HuH-7.5 (cell line): ENCODE measurements around the gene CTSV.
"Not testable (repeated sequence)": the region's sequence is repeated elsewhere in the genome, so short reads cannot be mapped to it uniquely, and the experiment has no call there.

Experiments used
- DNase-seq: peaks from one replicate; pipeline ENCODE4 v3.0.0; 2011; ENCODE audit warnings: low spot score

CTSV gene

DNA sequence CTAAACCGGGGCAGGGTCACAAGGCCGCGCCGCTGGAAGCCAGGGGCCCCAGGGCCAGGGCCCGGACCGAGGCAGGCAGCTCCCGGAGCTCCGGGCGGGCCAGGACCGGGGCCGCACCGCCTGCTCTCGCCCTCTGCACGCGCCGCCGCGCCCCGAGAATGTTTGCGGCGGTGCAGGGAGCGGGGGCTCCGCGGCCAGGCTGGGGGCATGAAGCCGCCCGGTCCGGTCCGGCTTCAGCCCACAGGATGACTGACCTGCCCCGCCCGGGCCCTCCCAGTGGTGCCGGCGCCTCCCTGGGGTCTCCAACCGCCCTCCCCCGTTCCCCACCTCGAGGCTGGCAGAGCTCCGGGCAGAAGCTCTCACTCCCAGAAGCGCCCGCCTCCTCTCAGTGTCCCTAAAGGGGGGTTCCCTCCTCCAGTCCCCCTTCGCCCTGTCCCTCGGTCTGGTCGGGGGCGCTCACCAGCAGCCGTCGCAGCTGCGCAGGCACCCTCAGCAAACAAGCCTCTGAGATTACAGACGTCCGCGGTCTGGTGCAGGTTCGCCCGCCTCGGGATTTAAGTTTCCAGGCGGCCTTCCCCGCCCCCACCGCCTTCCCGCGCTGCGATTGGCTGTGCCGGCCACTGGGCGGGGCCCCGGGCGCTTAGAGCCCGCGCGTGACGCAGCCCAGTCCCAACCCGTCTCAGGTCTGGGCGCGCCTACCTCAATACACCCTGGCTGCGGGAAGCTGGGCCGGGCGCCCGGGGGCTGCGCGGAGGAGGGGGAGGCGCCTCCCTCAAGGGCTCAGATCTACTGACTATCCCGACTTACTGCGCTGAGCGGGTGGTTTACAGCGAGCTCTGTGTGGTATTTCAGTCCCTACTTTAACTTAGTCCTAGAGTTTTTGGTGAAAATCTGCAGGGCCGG is at the start of gene CTSV:
TSS of gene CTSV (minus strand) at position 532 of the 903 bp plus-strand sequence. CDS start 1,099 bp downstream, outside the sequence.
- DNase-seq: peak; percentile 93

DNA sequence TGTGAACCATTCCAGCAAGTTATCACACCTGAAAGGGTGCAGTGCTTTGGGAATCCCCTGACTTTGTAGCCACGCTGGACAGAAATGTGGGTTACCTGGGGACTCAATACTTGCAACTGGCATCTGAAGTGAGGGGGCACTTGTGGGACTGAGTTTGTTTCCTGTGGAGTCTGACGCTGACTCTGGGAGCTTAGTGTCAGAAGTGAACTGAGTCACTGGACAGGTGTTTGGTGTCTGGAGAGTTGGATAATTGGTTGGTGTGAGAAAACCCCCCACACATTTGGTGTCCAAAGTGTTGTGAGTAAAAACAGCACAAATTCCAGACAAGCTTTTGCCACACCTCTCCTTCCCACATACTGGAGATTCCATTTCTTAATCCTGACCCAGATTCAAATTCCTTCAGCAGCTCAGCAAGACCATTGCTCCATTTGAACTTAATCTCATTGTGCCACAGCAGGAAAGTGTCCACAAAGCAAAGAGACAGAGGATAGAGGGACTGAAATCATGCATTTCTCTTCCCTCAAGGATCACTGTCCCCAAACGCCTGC is 48.8 kb upstream of the CTSV start:
- DNase-seq: not testable (repeated sequence)

DNA sequence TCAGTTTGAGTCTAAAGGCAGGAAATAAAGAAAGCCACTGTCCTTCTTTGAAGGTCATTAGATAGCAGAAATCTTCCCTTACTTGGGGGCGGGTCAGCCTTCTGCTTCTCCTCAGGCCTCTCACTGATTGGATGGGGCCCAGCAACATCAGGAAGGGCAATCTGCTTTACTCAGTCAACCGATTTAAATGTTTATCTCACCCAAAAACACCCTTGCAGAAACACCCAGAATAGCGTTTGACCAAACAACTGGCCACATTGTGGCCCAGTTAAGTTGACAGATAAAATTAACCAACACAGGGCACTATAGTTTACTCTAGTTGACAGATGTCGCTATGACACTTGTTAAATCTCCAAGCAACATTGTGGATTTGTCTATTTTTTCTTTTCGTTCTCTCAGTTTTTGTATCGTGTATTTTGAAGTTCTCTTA is 45.6 kb upstream of the CTSV start:
- DNase-seq: not testable (repeated sequence)

DNA sequence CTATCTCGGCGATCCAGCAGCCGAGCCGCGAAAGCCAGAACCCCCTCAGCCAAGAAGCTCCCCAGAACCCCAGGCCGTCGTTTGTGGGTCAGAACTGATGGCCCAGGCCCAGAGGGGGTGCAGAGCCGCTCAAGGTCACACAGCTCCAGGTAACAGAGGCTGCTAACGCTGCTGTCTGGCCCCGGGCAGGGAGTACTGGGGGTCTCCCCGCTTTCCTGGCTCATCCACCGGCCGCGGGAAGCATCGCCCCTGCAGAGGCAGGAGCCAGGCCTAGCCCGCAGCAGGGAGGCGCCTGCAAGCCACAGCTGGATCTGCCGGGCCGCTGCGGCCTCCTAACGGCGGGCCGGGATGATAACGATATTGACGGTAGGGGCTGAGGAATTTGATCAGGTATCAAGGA is 39.4 kb upstream of the CTSV start:
- DNase-seq: no peak

DNA sequence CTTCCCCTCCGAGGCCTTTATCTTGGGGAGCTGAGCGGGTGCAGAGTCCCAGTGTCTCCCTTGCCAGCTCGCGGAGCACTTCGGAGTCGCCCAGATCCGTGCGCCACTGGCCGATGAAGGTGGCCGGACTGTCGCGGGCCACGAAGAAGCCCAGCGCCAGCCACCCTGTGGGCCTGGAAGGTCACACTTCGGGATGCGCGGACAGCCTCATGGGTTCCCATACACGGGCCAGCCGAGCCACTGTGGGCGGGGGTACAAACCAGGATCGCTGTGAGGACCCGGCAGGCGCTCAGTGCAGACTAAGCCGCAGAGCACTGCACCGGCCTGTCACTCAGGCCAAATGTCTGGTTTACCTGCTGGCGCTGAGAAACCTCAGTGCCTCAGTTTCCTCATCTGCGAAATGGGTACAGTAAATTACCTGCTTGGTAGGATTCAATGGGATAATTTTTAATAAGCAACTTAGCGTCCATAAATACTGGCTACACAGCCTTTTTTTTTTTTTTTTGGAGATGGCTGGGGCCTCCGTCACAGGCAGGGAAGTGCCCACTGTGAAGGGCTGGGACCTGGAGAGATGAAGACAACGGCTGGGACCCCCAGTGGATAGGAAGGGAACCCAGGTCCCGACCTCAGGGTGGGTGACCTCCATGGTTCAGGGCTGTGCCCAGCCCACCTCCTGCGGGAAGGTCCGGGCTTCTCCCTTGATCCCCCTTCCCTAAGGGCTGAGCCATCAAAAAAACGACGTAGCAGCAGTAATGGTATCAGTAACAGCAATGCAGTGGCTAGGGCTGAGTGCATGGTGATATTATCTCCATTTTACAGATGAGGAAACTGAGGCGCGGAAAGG is 38.7 kb upstream of the CTSV start:
- no peak for DNase-seq

DNA sequence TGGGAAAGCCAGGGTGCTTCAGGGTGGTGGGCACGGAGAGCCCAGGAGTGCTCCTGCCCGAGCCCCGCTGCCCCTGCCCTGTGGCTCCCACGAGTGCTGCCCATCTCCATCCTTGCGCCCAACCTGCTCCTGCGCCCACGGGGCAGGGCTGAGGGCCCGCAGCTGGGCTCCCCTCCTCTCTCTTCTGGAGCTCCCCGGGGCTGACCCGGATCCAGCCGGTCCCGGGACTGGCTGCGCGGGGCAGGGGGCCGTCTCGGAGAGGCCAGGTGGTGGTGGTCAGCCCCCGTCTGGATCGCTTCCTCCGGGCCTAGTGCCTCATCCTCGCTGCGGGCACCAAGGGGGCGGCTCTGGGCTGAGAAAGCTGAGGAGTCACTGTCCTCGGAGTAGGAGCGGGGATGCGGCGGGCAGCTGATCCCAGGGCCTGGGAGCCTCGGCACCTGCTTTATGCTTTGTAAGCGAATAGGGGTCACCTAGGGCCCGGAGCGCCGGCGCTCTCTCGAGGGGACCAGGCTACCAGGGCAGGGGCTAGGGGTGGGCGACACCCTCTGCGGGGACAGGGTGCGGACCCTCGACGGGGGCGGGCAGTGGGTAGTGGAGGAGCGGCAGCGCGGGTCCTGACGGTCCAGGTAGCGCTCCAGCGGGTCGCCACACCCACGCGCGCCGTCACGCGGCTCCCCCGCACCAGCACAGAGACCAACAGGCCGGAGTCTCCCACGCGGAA is 37.9 kb upstream of the CTSV start:
- DNase-seq: not testable (repeated sequence)

DNA sequence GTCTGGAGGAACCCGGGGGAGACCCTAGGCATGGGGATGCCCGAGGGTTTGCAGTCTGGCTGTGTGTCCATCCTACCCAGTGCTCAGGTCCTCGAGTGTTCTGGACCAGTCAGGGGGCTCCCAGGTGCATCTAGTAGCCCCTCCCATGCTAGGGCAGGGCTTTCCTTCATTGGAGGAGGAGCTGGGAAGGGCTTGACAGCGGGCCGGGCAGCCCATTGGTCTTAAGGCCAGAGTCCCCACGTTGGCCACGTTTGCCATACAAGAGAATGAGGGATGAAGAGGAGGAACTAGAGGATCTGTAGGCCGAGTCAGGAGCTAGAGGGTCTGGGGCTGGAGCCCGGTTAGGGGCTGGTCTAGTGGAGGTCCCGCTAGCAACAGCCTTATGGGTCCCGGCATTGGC is 37.3 kb upstream of the CTSV start:
- DNase-seq: no peak

DNA sequence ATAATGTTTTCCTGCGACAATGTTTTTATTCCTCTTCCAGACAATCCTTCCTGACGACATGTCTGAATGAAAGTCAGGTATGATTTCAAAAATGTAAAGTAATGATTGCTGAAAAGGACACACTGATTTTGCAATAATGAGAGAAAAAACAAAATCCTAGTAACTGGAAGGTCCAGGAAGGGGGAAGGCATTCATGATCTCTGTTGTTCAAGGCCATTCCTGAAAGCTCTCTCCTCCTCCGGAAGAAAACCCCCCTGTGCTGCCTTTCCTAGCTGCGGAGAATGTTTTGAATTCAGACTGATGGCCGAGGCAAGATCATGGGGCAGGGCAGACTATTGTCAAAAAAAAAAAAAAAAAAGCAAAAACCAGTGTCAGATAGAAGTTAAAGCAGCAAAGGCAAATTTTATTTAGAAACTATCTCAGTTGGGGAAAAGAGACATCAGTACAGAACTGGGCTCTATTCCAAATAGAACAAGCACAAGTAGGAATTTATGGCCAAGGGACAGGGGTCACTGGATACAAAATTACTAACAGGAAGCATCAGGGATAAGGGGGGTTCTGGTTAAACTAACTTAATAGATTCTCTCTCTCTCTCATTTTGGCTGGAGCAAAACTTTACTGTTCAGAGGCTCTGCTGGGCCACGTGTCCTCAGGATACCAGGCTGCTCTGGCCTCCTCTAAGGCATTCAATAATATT is 36.5 kb upstream of the CTSV start:
- DNase-seq: no peak

DNA sequence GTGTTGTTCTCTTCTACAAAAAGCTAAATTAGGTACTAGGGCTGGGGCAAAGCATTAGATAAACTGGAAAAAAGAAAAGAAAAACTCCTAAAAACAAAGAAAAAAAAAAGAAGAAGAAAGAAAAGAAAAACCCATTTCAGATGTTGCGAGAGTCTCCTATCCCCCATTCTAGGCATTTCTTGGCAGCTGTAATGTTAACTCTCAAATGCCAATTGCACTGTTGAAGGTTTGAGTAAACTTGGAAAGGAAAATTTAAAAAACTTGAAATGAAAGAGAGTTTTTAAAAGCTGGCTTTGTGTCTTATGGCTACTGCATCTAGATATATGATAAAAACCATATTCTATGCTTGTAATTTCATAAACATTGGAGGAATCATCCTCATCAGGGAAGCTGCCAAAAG is 34.6 kb upstream of the CTSV start:
- DNase-seq: no peak

DNA sequence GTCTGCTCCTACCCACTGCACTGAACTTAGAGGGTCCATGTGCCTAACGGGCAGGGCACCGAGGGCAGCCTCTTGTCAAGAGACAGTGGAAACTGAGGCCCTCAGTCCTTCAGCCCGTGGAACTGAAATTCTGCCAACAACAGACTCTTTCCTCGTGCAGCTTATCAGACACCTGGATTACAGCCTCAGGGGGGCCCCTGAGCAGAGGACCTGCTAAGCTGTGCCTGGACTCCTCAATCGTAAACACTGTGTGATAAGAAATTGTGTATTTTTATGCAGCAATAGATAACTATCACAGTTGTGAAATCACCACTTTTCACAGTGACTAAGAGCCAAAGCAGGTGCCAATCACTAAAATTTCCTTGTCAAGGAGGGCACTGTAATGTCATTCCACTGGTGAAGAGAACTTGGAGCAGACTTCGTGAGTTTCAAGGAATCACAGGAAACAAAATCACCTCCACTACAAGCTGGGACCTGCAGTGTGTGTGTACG is 33.4 kb upstream of the CTSV start:
- no peak for DNase-seq

DNA sequence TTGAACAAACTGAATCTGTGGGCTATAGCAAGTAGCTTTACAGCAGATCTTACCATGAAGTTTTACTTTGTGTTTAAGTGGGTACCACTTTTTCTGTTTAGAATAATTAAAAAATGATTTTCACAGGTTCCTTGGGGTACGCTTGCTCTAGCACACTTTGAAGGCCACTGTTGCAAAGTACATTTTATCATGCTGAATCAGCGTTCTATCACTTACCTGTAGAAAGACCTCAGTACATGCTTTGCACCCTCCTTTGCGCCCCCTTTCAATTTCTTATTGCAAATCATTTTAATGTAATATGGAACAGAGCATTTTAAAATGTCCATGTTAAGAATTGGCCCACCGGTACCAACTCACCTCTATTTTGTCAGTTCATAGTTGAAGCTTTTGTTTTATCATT is 31.4 kb upstream of the CTSV start:
- DNase-seq: not testable (repeated sequence)

DNA sequence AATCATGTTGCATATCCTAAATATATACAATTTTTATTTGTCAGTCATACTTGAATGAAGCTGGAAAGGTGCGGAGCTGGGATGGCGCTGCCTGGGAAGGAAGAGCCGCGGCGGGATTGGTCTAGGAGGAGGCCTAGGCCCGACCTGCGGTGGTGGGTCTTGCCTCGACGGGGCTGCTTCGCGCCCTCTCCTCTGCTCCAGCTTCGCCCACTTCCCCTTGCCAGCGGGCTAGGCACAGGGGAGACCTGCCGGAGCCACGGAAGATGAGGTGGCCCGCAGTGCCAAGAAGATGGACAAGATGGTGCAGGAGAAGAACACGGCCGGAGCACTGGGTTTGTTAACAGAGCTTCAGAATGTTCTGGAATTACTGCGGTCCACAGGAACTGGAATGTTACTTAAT is 28.5 kb upstream of the CTSV start:
- no peak for DNase-seq

DNA sequence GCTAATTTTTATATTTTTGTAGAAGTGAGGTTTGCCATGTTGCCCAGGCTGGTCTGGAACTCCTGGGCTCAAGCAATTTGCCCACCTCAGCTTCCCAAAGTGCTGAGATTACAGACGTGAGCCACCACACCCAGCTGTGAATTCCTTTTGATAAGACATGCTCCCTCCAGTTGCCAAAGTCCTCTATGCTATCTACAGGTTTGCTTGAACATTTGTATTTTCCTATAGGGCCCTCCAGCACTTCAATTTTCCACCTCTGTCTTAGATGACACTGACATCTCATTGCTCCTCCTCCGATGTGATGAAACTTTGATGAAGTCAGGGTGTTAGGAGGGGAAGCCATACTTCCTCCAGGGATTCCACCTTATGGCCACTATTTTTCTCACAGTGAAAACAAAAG is 25.2 kb upstream of the CTSV start:
- DNase-seq: no peak

DNA sequence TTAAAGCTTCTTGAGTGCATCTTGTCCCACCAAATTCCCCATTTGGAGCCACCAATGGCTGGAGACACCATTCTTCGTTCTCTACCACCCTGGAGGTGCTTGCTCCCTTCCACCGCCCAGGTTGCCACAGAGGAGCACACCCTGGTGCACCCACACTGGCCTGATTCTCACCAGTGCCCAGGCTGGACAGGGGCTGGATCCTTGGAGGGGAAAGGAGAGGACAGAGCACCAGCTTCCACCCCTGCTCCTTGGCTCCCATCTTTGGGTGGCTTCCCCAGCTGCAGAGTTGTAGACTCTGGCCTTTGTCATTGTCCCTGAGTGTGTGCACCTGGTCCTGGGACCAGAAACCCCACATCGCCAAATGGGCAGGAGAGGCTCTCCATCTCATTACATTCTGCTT is 21.9 kb upstream of the CTSV start:
- no peak for DNase-seq

DNA sequence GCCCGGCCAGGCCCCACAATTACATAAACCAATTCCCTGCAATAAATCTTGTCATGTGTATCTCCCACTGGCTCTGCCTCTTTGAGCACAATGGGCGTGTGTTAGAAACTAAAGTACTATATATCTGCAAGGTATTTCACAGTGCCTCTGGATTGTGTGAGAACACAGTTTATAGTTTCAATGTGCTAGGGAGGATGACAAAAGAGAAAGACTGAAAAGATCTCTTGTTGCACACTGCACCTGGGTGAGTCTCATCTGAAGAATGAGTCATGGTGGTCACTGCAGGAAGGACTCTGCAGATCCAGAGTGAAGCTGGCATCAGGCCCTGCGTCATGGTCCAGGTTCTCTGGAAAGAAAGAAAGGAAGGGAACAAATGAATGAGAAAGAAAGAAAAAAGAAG is 20.7 kb upstream of the CTSV start:
- no peak for DNase-seq

DNA sequence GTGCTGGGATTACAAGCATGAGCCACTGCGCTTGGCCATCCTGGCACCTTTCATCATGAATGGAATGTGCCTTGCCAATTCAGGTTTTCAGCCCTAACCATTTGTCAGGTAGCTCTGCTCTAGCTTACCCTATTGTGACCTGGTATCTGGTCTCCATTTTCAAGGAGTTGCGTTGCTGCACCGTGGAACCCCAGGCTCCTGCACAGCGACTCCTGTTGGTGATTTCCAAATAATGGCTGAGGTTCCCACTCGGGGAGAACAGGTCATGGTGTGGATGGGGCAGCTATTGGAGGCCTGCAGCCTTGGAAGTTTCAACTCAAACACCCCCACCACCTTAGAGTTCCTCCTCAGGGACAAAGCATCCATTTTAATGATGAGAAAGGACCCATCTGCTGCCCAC is 18.7 kb upstream of the CTSV start:
- DNase-seq: no peak

DNA sequence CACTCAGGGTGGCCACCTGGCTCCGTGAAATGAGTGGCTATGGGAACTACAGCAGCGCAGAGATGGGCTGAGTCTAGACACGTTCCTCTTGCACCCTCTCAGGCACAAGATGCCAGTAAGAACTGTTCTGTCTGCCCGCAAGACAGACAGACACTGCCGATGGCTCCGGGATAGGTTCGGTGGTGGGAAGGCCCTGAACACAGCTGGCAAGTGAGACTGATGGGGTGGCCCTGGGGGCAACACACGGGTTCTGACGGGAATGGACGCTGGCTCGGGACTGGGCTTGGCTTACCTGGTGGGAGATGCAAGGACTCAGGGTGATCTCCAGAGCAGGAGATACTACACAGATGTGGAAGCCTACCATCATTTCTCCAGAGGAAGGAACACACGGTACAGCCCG is 16.9 kb upstream of the CTSV start:
- DNase-seq: not testable (repeated sequence)

DNA sequence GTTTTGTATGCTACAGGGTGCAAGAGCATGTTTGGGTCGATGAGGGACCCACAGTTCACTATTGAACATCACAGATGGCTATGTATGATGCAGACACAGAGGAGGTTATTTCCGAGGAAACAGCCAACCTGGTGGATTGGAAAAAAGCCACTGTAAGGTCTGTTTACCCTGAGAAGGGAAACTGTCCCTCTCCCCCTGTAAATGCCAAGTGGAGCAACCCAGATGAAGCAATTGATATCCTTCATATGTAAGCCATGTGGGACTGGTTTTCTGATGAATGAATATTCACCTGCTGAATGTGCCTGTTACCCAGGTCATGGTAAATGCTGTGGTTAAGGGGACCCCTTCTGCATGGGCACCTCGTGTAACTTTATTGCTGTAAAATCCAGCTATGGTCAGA is 14.8 kb upstream of the CTSV start:
- no peak for DNase-seq

DNA sequence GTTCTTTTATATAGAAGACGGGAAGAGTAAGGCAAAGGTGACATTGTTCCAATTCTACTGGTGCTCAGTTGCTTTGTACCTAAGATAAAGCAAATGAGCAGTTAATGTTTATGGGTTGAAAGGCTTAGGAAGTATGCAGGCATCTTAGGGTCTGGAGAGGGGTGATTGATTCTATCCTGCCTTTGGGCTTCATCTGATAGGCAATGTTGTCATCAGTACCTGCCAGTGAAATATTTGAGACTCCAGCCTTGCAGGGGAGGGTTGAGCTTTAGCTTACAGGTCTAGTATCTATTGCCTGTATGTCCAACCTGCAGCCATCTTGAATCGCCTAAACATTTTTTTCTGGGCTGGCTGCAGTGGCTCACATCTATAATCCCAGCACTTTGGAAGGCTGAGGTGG is 13.8 kb upstream of the CTSV start:
- DNase-seq: no peak

DNA sequence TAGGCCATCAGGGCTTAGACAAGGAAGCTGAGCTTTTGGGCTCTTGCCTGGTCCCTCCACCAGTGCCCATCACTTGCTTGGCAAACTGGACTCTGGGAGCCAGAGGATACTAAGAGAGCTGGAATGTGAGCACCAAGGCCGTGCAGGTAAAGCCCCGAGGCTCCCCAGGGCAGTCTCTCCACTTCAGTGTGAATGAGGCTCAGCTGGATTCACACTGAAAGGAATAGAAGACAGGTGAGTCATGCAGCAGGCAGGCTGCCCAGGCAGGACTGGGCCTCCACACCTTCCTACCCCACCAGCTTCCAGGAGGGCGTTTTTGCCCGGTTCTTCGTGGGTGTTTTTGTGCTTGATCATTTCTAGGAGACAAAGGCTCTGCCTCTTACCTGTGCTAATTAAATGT is 7.3 kb upstream of the CTSV start:
- DNase-seq: no peak

DNA sequence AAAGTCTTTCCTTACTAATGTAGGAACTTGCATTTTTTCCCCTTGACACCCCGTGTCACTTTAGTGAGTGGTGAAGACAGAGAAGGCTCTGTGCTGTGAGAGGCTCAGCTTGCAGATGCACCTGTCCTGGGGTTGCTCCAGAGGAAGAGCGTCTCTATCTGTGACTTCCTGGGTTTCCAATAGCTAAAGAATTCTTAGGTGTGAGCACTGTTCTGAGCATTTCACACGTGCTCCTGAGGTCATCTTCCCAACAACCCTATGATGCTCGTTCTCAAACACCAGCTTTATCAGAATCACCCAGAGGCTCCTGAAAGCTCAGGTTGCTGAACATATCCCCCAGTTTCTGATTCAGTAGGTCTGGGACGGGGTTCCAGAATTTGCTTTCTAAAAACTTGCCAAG is 6.4 kb upstream of the CTSV start:
- no peak for DNase-seq
